OCI-LY1 (cell line): Measurements from ENCODE around the gene HAPLN2.

Experiments
- H2AFZ ChIP-seq: fragments of 200-600 bp; sonication (generic), shearing (Covaris generic); 2 replicates; pipeline ENCODE4 v1.6.0; 2014; ENCODE audit warnings: antibody characterized with exemption, mild to moderate bottlenecking, low read length
- H3F3A ChIP-seq: fragments of 200-600 bp; sonication (generic), shearing (Covaris generic); 2 replicates; pipeline ENCODE4 v1.6.0; 2014; ENCODE audit warnings: mild to moderate bottlenecking, antibody characterized with exemption, low read length, moderate library complexity; ENCODE audit not compliant: insufficient read depth
- H3K27ac ChIP-seq: fragments of 200-600 bp; sonication (generic); 2 replicates; pipeline ENCODE4 v1.5.1; 2014; ENCODE audit warnings: low read length, mixed run types, mild to moderate bottlenecking, low read depth; ENCODE audit not compliant: poor library complexity, severe bottlenecking
- H3K27me3 ChIP-seq: fragments of 200-600 bp; sonication (generic); 2 replicates; pipeline ENCODE4 v1.6.0; 2014; ENCODE audit warnings: antibody characterized with exemption, mild to moderate bottlenecking, low read length, moderate library complexity; ENCODE audit not compliant: insufficient read depth
- H3K36me3 ChIP-seq: fragments of 200-600 bp; sonication (generic); 2 replicates; pipeline ENCODE4 v1.6.1; 2014; ENCODE audit warnings: mild to moderate bottlenecking, antibody characterized with exemption, low read length, moderate library complexity, mixed read lengths; ENCODE audit not compliant: insufficient read depth
- H3K4me1 ChIP-seq: fragments of 200-600 bp; sonication (generic); 2 replicates; pipeline ENCODE4 v1.5.1; 2014; ENCODE audit warnings: mild to moderate bottlenecking, low read length, moderate library complexity; ENCODE audit not compliant: insufficient read depth, severe bottlenecking
- H3K4me2 ChIP-seq: fragments of 200-600 bp; sonication (generic), shearing (Covaris generic); 2 replicates; pipeline ENCODE4 v1.6.1; 2014; ENCODE audit warnings: low read length
- H3K4me3 ChIP-seq: fragments of 200-600 bp; sonication (generic); 2 replicates; pipeline ENCODE4 v1.5.1; 2014; ENCODE audit warnings: low read length, low read depth, mild to moderate bottlenecking, mixed read lengths; ENCODE audit not compliant: poor library complexity, severe bottlenecking
- H3K79me2 ChIP-seq: fragments of 200-600 bp; shearing (Covaris generic); 2 replicates; pipeline ENCODE4 v1.6.1; 2016; ENCODE audit warnings: mixed run types, low read length, mixed read lengths; ENCODE audit not compliant: insufficient read depth
- H3K9ac ChIP-seq: fragments of 200-600 bp; sonication (generic), shearing (Covaris generic); 2 replicates; pipeline ENCODE4 v1.6.1; 2014; ENCODE audit warnings: mild to moderate bottlenecking, low read length, mixed read lengths
- H3K9me2 ChIP-seq: fragments of 200-600 bp; sonication (generic), shearing (Covaris generic); 2 replicates; pipeline ENCODE4 v1.6.1; 2014; ENCODE audit warnings: low read depth, mild to moderate bottlenecking, low read length, mixed read lengths
- H3K9me3 ChIP-seq: fragments of 200-600 bp; shearing (Covaris generic); 2 replicates; pipeline ENCODE4 v1.6.1; 2014; ENCODE audit warnings: low read length, mixed read lengths
- H4K20me1 ChIP-seq: fragments of 200-600 bp; sonication (generic), shearing (Covaris generic); 2 replicates; pipeline ENCODE4 v1.6.0; 2016; ENCODE audit warnings: mild to moderate bottlenecking, low read length; ENCODE audit not compliant: insufficient read depth
- CTCF ChIP-seq: fragments of 200-600 bp; sonication (generic), shearing (Covaris generic); IDR thresholded peaks from 2 replicates; pipeline ENCODE4 v1.5.1; 2017; ENCODE audit warnings: mild to moderate bottlenecking, antibody characterized with exemption, low read length, moderate library complexity, mixed read lengths
- EZH2 ChIP-seq: fragments of 200-600 bp; sonication (generic), shearing (Covaris generic); IDR thresholded peaks from 2 replicates; pipeline ENCODE4 v1.8.0; 2017; ENCODE audit warnings: borderline replicate concordance, mixed run types, mild to moderate bottlenecking, antibody characterized with exemption, low read length, moderate library complexity, mixed read lengths

HAPLN2 gene

DNA sequence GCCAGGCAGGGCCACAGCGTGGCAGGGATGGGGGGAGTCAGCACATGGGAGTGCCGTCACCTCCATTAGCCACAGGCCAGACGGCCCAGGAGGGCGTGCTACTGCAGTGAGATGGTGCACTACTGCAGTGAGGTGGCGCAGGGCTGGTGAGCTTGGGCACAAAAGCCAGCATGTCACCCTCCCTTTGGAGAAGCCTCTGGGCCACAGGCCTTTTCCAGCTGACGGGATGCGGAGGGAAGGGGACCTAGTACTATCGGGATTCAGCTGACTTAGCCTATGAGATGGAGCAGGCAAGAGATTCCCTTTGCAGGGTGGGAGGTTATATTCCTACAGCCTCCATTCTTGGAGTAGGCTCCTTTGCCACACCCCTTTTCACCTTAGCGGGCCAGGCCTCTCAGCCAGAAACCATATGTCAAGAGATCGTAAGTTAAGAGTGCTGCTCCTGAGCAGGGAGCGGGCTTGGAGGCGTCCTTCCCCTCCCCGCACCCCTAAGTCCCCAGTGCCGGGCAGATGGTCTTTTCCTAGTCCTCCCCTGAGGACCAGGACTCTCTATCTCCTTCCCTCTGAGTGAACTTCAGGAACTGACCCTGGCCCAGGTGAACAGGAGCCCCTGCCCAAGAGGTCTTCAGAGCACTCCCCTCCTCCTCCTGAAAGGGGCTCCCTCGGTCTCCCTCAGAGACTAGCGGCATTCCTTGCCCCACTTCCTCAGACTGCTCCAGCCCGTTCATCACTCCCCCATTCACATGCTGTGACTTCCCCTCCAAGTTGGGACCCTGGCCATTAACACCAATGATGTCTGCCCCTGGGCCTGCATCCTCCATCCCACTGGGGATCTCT is 49.8 kb downstream of the HAPLN2 start:
- no peaks in the 10 kb centered on the region for H3K79me2 ChIP-seq
- H3K27ac ChIP-seq = no peak overlapping the region
- H3K36me3 ChIP-seq = no peaks in the 10 kb centered on the region
- H3K9ac ChIP-seq = no peak overlapping the region
- H3K9me2 ChIP-seq = no peaks in the 10 kb centered on the region
- no peaks in the 10 kb centered on the region for H4K20me1 ChIP-seq
- no peak for TF ChIP-seq CTCF
- no peak for TF ChIP-seq EZH2
- H3F3A ChIP-seq = no peaks in the 10 kb centered on the region
- H3K27me3 ChIP-seq = peaks cover 9% of the 10 kb centered on the region; the same call in 1 of the 2 replicates
- no peak overlapping the region for H3K4me3 ChIP-seq
- H3K4me1 ChIP-seq = no peaks in the 10 kb centered on the region
- no peak overlapping the region for H2AFZ ChIP-seq
- H3K9me3 ChIP-seq = no peaks in the 10 kb centered on the region
- no peak overlapping the region for H3K4me2 ChIP-seq

GRCh38 chr1:156669794-156670193 is 50.6 kb downstream of the HAPLN2 start:
- H3K4me2 ChIP-seq = no peak overlapping the region
- H3K9me2 ChIP-seq = no peaks in the 10 kb centered on the region
- no peak overlapping the region for H3K9ac ChIP-seq
- no peak overlapping the region for H3K4me3 ChIP-seq
- no peaks in the 10 kb centered on the region for H3F3A ChIP-seq
- H2AFZ ChIP-seq = no peak overlapping the region
- H3K27ac ChIP-seq = no peak overlapping the region
- no peaks in the 10 kb centered on the region for H3K36me3 ChIP-seq
- H3K27me3 ChIP-seq = peaks cover 9% of the 10 kb centered on the region; the same call in 1 of the 2 replicates
- no peak for TF ChIP-seq CTCF
- TF ChIP-seq EZH2 = no peak
- H3K9me3 ChIP-seq = no peaks in the 10 kb centered on the region
- H3K79me2 ChIP-seq = no peaks in the 10 kb centered on the region
- H3K4me1 ChIP-seq = no peaks in the 10 kb centered on the region
- no peaks in the 10 kb centered on the region for H4K20me1 ChIP-seq

- Histone ChIP-seq H3K9me2 (no peaks in the 10 kb centered on the region), H3K9me3 (no peaks in the 10 kb centered on the region), H3F3A (no peaks in the 10 kb centered on the region), H3K4me3 (no peak overlapping the region), H3K27me3 (peaks cover 7% of the 10 kb centered on the region; the same call in 1 of the 2 replicates), H3K27ac (no peak overlapping the region), H4K20me1 (no peaks in the 10 kb centered on the region), H3K4me1 (no peaks in the 10 kb centered on the region), H3K9ac (no peak overlapping the region), H2AFZ (no peak overlapping the region), H3K36me3 (no peaks in the 10 kb centered on the region), H3K4me2 (no peak overlapping the region), H3K79me2 (no peaks in the 10 kb centered on the region)
- TF ChIP-seq EZH2 (no peak), CTCF (no peak)
Observed at GRCh38 chr1:156670359-156670758, 51.1 kb downstream of the HAPLN2 start.
